Neuron (in vitro differentiated cells): ENCODE data around the gene PSKH1.
A peak's percentile ranks its signal among the peaks of the same experiment; 100 is the strongest.
"Not testable (repeated sequence)": the region's sequence is repeated elsewhere in the genome, so short reads cannot be mapped to it uniquely, and the experiment has no call there.

ENCODE experiments used
- H2AFZ ChIP-seq: one replicate; pipeline ENCODE4 v1.6.1; 2013; ENCODE audit warnings: low read depth, mild to moderate bottlenecking, inconsistent platforms, low read length, moderate library complexity
- H3K27me3 ChIP-seq: one replicate; pipeline ENCODE4 v1.6.1; 2013; ENCODE audit warnings: low read length; ENCODE audit not compliant: insufficient read depth
- H3K36me3 ChIP-seq: one replicate; pipeline ENCODE4 v1.6.1; 2013; ENCODE audit warnings: low read length; ENCODE audit not compliant: insufficient read depth
- H3K4me1 ChIP-seq: one replicate; pipeline ENCODE4 v1.6.1; 2013; ENCODE audit warnings: low read length; ENCODE audit not compliant: insufficient read depth
- H3K4me3 ChIP-seq: 2 replicates; pipeline ENCODE4 v1.5.1; 2013; ENCODE audit warnings: mild to moderate bottlenecking, low read length, moderate library complexity
- H3K9me3 ChIP-seq: one replicate; pipeline ENCODE4 v1.6.1; 2013; ENCODE audit warnings: low read length

Gene PSKH1

DNA sequence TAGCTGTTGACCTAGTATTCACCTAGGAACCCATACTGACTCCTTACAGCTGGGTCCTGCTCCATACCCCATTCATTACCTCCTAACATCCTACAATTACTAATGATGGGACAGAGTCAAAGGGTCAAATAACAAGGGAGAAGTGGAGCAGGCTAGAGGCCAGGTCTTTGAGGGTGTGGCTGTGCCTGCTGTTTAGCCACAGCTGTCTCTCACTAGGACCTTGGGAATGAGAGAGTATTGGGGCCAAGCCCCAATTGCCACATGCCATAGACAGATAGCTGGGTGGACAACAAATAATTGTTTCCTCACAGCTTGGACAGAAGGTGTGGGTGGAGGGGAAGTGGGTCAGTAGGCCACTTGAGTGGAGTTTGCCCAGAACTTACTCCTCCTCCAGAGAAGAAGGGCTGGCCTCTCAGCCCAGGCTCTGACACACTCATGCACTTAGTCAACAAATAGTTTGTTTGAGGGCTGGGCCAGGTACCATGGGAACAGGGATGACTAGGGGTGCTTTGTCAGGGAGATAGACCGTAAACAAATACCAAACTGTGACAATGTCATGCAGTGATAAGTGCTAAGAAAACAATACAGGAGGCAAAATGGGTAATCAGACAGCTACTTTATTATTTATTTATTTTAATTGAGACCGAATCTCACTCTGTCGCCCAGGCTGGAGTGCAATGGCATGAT lies 35.4 kb upstream of the PSKH1 start:
- Histone ChIP-seq H3K4me3 (no peak overlapping the region), H3K4me1 (no peaks in the 10 kb centered on the region), H2AFZ (no peak overlapping the region), H3K36me3 (peaks cover 22% of the 10 kb centered on the region), H3K27me3 (no peaks in the 10 kb centered on the region), H3K9me3 (no peaks in the 10 kb centered on the region)

DNA sequence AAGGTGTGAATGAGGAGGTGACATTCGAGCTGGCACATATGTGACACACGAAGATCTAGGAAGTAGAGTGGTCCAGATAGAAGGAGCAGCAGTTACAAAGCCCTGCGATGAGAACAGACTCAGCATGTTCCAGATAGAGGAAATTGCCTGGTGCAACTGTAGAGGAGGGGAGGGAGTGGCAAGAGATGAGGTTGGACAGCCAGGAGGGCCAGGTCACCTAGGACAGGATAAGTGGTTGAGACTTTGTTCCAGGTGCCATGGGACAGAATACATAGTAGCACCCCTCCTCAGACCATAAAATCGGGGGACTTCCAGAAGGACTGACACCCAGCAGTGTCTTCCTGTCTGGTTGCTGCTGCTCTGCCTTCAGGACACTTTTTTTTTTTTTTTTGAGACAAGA lies 34.6 kb upstream of the PSKH1 start:
- Histone ChIP-seq H3K9me3 (no peaks in the 10 kb centered on the region), H3K4me3 (no peak overlapping the region), H3K4me1 (no peaks in the 10 kb centered on the region), H3K27me3 (no peaks in the 10 kb centered on the region), H2AFZ (no peak overlapping the region), H3K36me3 (peaks cover 22% of the 10 kb centered on the region)

DNA sequence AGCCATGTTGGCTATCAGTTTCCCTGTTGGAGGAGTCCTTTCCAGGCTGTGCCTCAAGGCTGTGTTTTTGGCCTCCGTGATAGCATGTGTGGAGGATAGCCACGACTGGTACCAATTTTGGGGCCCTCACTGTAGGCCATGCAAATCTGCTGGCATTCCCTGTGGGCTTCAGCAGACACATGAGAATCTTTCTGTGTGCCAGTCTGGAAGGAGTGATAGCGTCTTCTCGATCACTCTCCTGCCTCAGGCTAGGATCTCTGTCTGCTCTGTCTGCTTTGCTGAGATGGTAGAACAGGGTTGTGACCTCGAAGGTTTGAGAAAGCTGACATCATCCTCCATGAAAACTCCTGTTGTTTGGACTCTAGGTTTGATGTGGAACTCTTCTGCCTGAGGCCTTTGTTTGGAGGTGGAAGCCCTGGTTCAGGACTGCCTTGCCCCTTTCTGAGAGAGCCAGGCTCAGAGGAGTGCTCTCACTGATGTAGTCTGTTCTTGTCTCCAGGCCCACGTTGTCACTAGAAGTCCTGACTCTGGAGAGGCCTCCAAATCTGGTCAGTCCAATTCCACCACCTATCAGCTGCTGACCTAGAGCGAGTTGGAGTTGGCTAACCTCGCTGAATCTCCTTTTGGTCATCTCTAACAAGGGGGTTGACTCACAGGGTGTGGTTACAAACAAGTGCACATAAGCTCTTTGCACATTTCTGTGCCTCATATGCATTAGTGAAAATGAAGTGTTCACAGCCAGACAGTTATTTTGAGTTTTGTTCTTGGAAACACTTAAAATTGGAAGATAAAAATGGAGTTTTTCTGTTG lies 32.3 kb upstream of the PSKH1 start:
- Histone ChIP-seq H3K27me3 (no peaks in the 10 kb centered on the region), H3K4me3 (no peak overlapping the region), H2AFZ (no peak overlapping the region), H3K36me3 (peaks cover 29% of the 10 kb centered on the region), H3K4me1 (no peaks in the 10 kb centered on the region), H3K9me3 (no peaks in the 10 kb centered on the region)

- H3K9me3 ChIP-seq: no peaks in the 10 kb centered on the region
- H2AFZ ChIP-seq: no peak overlapping the region
- H3K4me1 ChIP-seq: no peaks in the 10 kb centered on the region
- no peak overlapping the region for H3K4me3 ChIP-seq
- H3K27me3 ChIP-seq: no peaks in the 10 kb centered on the region
- H3K36me3 ChIP-seq: peaks cover 32% of the 10 kb centered on the region
Observed at GRCh38 chr16:67861877-67862276, 31.2 kb upstream of the PSKH1 start.

GRCh38 chr16:67862623-67863583 lies 30.2 kb upstream of the PSKH1 start:
- Histone ChIP-seq H3K36me3 (peaks cover 39% of the 10 kb centered on the region), H3K4me1 (no peaks in the 10 kb centered on the region)

GRCh38 chr16:67864044-67864443 lies 29.0 kb upstream of the PSKH1 start:
- peaks cover 50% of the 10 kb centered on the region for H3K36me3 ChIP-seq
- not testable (repeated sequence) for H3K4me1 ChIP-seq, H3K27me3 ChIP-seq, H3K4me3 ChIP-seq, H3K9me3 ChIP-seq, H2AFZ ChIP-seq

More at GRCh38 chr16:67862623-67863583, 30.2 kb upstream of the PSKH1 start:
- Histone ChIP-seq H3K9me3 (no peaks in the 10 kb centered on the region), H3K4me3 (no peak overlapping the region), H2AFZ (no peak overlapping the region), H3K27me3 (no peaks in the 10 kb centered on the region)

DNA sequence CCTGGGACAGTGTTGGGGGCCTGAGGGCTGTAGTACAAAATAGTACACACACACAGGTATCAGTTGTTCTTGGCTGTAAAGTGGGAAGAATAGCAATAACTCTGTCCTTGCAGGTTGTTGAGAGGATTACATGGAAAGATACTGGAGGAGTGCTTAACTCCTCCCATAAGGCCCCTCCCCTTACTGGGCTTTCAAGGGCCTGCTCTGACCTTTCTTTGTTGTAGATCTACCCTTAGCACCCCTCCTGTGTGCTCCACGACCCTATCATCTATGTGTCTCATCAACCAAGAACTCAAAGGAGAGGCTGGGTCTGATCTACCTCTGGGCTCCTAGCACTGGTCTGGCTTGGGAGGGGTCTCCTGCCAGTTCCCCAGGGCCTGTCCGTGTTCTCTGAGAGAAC lies 28.5 kb upstream of the PSKH1 start:
- H3K27me3 ChIP-seq: no peaks in the 10 kb centered on the region
- H3K9me3 ChIP-seq: no peaks in the 10 kb centered on the region
- no peaks in the 10 kb centered on the region for H3K4me1 ChIP-seq
- H3K4me3 ChIP-seq: no peak overlapping the region
- H2AFZ ChIP-seq: no peak overlapping the region
- H3K36me3 ChIP-seq: peaks cover 51% of the 10 kb centered on the region

DNA sequence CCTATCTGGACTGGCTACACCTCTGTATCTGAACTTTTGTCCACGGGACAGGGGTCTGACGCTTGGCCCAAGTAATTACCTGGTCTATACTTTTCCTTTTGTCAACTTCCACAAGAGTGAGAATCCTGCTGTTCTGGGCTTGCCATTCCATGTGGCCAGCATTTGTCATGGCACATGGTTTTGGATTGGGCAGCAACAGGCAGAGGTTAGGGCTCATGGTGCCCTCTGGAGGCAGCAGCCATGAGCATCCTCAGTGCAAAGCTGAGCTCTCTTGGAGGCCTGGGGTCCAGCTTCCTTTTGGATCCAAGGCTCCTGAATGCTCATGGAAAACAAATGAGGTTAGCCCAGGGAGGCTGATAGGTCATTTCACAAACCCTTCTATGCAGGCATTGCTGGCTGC lies 27.7 kb upstream of the PSKH1 start:
- no peak overlapping the region for H3K4me3 ChIP-seq
- H3K36me3 ChIP-seq: peaks cover 58% of the 10 kb centered on the region
- no peaks in the 10 kb centered on the region for H3K27me3 ChIP-seq
- no peaks in the 10 kb centered on the region for H3K4me1 ChIP-seq
- H2AFZ ChIP-seq: no peak overlapping the region
- no peaks in the 10 kb centered on the region for H3K9me3 ChIP-seq

DNA sequence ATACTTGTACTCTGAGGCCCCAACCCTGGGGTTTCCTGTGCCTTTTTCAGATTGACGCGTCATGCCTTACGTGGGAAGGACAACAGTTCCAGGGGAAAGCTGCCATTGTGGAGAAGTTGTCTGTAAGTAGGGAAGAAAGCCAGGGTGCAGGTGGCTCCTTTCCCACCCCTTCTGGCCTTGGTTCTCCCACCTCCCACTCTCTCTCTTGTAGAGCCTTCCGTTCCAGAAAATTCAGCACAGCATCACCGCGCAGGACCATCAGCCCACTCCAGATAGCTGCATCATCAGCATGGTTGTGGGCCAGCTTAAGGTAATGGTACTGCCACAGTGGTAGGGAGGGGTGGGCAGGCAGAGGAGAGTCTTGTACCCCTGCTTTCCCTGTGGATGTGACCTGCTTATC lies 24.8 kb upstream of the PSKH1 start:
- H3K4me1 ChIP-seq: peaks cover 2% of the 10 kb centered on the region
- peaks cover 56% of the 10 kb centered on the region for H3K36me3 ChIP-seq
- no peak overlapping the region for H3K4me3 ChIP-seq

DNA sequence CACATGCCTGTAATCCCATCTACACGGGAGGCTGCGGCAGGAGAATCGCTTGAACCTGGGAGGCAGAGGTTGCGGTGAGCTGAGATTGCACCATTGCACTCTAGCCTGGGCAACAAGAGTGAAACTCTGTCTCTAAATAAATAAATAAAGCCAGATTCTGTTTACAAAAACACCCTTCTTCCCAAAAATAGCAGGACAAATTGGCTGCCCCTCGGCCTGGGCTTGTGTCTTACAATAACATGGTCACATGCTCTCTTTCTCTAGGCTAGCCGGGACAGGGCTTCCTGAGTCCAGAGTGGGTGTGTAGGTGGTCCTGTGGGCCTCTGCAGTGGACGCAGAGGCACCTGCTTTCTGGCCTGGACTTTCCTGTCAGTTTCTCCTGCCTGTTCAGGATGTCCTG lies 23.4 kb upstream of the PSKH1 start:
- H3K27me3 ChIP-seq: no peaks in the 10 kb centered on the region
- no peak overlapping the region for H2AFZ ChIP-seq
- no peak overlapping the region for H3K4me3 ChIP-seq
- peaks cover 11% of the 10 kb centered on the region for H3K4me1 ChIP-seq
- H3K36me3 ChIP-seq: peaks cover 53% of the 10 kb centered on the region
- no peaks in the 10 kb centered on the region for H3K9me3 ChIP-seq

More for the DNA sequence above, 24.8 kb upstream of the PSKH1 start:
- Histone ChIP-seq H3K9me3 (no peaks in the 10 kb centered on the region), H3K27me3 (no peaks in the 10 kb centered on the region), H2AFZ (no peak overlapping the region)

DNA sequence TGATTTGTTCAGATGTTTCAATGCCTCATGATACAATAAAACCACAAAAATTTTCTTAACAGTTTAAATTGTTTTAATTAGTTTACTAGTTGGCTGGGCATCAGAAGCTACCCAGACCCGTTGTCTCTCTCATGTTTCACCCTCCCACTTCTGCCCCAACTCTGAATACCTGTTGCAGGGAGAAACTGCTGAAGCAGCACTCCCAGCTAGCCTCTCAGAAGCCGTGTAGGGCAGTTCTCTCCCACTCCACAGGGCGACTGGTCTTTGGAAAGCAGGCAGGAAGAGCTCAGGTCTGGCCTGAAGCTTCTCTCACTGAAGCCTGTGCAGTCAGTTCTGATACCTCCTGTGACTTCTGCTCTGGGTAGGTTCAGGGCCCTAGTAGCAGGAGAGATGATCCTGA lies 21.8 kb upstream of the PSKH1 start:
- Histone ChIP-seq H3K4me3 (no peak overlapping the region), H3K9me3 (no peaks in the 10 kb centered on the region), H3K27me3 (no peaks in the 10 kb centered on the region), H2AFZ (no peak overlapping the region), H3K36me3 (peaks cover 41% of the 10 kb centered on the region), H3K4me1 (peaks cover 11% of the 10 kb centered on the region)

DNA sequence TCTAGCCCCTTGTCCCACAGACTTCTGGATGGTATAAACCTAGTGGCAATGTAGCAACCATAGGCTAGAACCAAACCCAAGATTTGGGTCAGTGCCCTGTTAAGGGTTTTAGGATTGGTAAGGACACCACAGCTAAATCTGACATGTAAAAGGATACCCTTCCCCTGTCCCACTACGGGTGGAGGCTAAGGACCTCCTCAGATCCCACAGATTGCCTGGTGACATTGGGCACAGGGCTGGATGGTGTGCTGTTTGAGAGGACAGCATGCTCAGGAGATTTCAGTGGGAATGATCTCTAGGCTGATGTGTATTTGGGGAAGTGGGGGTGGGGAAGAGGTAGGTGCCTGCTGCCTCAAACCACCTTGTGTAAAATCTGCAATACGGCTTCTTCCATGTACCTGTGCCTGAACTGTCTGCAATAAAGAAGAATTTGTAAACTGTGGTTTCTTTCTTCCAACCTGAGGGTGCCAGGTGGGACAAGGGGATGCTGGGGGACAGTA lies 20.9 kb upstream of the PSKH1 start:
- no peak overlapping the region for H2AFZ ChIP-seq
- no peaks in the 10 kb centered on the region for H3K27me3 ChIP-seq
- peak overlapping the region; percentile 75 for H3K4me3 ChIP-seq
- H3K9me3 ChIP-seq: no peaks in the 10 kb centered on the region
- peaks cover 11% of the 10 kb centered on the region for H3K4me1 ChIP-seq
- peaks cover 50% of the 10 kb centered on the region for H3K36me3 ChIP-seq
